ENCODE results near the gene PPARA.
"Not testable (repeated sequence)": the region's sequence is repeated elsewhere in the genome, so short reads cannot be mapped to it uniquely, and the experiment has no call there.

PPARA gene

DNA sequence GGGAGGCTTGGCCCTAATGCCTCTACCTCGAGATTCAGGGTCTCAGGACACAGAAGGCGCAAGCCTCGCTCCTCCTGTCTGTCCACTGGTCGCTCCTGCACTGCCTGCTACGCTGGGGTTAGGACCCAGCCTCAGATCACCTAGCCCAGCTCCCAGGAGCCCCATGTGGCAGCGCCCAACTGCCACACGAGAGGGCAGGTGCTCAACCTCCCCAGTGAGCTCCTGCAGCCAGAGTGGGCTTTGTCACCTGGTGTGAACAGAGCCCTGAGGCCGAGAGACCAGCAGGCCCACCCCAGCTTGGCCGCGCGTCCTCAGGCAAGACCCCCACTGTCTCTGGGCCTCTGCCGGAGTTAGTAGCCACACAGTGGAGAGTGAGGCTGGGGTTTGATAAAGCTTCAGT, 21.7 kb upstream of the PPARA start:
- no peak for DNase-seq

DNA sequence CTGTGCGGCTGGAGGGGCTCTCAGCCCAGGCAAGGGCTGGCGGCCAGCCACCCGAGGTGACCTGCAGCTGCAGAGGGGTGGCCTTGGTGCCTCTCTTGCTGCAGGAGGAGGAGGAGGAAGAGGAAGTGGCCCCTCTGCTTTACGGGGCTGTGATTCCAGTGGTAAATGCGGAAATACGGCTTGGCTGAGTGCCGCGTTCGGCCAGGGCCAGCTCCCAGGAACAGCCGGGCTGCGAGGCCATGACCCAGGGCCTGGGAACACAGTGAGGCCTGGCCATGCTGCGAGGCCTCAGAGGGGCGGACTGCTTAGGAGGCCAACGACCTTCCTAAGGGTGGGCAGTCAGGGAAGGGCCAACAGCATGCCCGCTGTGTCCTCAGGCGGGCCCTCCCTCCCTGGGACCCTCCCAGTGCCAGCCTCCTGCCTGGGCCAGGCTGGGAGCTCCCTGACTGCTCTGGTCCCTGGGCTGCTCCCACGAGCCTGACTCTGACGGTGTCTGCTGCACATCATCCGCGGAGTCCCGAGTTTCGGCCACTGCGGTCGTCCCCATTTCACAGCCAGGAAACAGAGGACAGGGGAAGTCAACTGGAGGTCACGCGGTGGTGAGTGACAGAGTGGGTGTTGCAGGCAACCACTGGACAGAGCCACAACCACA, 20.8 kb upstream of the PPARA start:
- DNase-seq: peak in 1 of 2 donors; percentile 25

DNA sequence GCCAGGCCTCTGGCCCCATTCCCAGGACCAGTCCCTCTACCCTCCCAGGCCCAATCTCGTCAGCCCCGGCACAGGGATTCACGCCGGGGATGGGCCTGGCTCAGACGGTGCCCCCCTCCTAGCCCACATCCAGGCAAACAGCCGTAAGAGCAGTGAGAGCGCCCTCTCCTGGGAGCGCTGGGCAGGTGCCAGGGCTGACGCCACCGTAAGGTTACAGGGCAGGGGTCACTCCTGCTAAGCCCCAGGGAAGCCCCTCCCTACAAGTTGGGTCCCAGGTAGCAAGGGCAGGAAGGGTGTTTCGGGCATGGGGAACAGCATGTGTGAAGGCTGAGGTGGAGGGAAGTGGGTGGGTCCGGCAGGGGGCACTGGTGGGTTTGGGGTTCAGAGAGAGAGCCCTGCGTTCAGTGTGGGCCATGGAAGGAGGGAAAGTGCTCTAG, 19.2 kb upstream of the PPARA start:
- DNase-seq: no peak

DNA sequence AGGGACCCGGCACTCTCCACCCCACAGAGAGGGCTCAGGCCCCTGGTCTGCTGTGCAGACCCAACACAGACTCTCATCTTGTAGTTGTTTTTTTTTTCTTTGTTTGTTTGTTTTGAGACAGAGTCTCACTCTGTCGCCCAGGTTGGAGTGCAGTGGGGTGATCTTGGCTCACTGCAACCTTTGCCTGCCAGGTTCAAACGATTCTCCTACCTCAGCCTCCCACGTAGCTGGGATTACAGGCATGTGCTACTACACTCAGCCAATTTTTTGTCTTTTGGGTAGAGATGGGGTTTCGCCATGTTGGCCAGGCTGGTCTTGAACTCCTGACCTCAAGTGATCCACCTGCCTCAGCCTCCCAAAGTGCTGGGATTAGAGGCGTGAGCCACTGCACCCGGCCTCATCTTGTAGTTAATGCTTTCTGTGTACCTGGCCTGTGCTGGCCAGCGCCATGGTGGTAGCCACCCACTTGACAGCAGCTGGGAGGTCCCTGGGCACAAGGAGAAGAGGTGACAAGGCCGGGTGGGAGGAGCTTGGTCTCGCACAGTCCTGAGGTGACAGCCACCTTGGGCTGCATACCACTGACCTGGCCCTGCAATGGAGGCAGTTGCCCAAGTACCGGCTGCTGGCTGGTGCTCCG, 18.0 kb upstream of the PPARA start:
- DNase-seq: not testable (repeated sequence)

DNA sequence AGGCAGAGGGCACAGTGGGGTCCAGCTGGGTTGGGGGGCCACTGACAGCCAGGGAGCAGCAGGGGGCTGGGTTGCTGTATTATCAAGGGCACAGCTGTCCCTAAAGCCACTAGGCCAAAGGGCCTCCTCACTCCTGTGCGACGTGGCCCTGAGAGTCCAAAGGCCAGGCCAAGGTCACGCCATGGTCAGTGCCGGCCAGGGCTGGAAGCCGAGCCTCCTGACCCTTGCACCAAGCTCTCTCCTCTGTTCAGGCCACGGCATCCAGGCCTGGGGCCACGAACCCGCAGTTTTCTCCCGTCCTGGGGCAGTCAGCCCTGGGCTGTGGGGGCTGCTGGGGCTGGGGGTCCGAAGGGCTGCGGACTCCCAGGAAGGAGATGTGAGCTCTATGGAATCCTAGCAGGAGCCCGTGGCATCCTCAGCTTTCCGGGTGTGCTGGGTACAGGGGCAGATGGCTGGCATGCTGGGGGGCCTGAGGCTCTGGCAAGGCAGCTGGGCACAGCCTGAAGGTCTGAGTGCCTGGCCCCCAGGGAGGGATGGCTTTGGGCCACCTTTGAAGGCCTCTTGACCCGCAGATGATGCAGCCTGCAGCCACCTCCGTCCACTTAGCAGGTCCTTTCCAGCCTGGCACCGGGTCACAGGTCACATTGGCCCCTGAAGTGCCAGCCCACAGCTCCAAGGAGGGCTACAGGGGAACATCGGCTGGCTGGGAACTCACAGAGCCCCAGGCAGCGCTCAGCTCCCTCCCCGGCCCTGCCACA, 17.3 kb upstream of the PPARA start:
- no peak for DNase-seq

DNA sequence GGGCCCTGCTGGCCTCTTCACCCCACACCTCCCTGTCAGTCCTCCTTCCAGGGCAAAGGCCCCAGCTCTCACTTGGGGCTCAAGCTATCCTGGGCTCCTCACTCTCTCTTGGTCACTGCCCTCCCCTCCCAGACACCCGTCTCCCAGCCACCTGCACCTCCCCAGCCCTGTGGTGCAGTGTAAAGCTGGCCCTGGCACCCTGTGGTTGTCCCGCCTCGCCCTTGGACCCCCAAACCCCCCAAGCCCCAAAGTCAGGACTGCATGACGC, 16.8 kb upstream of the PPARA start:
- DNase-seq: no peak

DNA sequence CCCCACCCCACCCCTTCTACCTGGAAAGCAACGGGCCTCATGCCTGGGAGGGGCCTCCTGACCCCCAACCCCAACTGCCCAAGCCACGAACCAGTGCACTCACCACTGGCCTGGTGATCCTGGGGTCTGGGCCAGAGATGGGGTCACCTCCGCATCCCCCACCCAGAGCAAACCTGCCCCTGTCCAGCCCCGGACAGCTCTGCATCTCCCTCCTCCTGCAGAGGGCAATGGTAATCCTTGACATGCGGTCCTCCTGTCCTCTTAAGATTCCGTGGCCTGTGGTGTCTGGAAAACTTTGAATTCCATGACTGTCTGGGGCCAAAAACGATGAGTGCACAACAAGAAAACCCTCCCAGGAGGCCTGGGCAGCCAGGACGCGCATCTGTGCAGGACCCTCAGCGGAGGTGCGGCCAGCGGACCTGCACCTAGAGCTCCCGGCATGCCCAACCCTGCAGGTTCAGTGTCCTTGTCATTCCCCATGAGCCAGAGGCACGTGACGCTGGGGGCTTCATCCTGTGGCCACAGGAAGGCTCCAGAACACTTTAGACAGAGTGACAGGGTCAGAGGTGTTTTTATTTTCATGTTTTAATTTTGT, 16.1 kb upstream of the PPARA start:
- no peak for DNase-seq

DNA sequence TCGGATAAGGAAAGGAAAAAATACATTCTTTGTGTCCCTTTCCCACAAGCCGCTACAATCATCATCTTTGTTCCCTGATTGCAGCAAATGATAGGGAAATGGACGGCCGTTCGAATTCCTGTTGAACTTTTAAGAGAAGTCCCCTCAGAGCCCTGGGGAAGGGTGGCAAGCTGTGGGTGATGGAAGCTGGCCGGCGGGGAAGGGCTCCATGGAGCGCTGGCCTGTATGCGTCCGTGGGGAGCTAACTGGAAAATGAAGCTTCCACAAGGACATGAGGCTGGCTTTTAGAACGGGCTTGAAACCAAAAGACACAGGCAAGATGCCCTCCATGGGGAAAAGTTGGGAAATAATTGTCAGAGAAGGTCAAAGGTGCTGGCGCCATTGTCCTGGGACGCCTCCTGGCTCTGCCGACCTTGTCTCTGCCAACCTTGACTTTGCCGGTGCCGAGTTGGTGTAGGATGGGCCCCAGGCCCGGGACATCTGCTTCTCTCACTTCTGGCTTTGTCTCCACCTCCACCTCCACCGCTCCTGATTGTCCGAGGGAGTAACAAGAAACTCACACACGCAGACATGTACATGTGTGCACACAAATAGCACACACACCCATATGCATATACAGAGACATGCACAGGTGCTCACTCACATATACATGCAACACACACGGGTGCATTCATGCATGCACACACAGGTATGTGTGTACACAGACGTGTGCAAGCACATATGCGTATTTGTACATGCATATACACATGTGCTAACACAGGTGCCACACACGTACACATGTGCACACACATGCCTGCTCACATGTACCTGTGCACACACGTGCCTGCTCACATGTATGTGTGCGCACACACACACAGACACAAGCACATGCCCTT, 14.5 kb upstream of the PPARA start:
- no peak for DNase-seq

DNA sequence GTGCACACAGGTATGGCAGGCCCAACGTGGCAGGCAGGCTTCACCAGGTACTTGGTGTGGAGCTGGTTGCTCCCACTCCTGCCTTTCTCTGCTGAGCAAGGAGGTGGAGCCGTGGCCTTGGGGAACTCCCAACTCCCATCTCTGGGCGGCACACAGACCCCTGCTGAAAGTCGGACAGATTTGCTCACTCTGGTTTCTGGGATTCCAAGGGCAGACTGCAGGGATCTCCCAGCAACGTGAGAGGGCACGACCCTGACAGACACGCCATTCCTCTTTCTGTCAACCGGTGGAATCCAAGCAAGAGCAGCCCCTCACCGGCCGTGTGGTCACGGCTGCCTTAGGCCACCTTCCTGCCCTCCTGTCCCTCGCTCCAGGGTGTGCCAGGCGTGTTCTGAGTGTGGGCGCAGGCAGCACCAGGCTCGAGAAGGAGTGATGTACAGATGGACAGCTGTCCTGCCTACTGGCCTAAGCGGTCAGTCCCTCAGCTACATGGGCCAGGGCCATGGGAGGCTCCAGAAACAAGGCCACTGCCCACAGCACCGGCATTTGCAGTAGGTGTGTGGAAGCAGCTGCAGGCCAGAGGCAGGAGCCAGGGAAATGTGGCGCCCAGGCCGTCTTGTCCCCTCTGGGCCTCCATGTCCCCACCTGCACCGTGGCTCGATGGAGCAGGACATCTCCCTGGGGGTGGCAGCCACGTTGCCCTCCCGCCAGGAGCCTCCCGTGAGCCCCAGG, 13.7 kb upstream of the PPARA start:
- no peak for DNase-seq

DNA sequence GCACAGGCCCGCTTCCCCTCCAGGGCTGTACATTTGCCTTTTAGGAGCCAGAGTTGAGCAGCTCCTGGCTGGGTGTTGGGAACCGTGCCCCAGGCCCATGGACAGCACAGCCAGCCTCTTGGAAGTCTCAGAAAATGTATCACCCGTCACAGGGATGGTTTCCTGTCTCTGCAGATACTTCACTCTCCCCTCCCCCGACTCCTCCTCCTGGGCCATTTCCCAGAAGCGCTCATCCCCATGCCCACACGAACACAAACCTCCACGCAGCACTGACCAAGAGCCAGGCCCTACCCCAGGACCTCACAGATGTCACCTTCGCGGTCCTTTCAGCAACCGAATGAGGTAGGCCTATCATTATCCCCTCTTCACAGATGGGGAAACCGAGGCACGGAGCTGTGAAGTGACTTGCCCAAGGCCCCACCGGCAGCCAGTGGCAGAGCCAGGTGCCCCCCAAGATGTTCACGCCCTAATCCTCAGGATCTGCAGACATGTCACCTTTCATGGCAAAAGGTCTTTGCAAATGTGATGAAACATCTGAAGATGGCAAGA, 13.0 kb upstream of the PPARA start:
- DNase-seq: no peak

DNA sequence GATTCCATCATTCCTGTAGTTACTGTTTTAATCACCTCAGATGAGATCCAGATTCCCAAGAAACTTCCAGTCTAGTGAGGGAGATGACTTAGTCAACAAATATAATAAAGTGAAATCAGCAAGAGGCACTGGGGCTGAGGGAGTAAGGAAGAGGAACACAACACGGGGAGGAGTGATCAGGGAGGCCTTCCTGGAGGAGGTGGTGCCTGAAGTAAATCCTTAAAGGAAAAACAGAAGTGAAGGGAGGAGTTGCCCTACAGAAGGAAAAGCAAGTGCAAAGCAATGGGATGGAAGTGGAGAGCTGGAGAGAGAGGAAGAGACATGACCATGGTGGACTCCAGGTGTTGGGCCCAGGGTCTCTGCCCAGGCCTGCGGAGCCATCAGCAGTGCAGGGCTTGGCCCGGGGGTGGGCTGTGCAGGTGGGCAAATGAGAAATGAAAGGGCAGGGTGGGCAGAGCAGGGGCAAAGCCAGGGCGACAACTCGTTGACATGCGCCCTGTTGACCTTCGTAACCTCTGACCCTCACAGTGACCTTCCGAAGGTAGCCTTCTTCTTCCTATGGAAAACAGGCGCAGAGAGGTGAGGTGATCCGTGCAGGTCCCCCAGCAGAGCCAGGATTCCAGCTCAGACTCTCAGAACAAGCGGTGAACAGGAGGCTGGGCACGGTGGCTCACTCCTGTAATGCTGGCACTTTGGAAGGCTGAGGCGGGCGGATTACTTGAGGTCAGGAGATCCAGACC, 12.1 kb upstream of the PPARA start:
- no peak for DNase-seq

DNA sequence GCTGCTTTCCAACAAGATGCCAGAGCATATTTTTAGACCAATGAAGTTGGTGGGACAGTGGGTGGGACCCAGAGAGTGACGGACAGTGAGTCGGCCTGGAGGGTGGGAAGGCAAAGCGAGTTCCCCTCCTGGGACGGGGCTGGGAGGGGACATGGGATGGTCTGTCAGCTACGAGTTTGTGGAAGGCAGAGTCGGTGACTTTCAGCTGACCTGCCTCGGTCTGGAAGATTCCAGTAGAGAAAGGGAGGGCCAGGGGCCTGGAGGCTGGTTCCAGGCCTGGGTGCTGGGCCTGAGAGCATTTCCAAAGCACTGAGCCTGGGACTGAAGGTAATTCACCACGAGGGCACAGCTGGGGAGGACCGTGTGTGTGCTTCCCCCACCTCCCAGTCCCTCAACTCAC, 10.9 kb upstream of the PPARA start:
- DNase-seq: not testable (repeated sequence)

DNA sequence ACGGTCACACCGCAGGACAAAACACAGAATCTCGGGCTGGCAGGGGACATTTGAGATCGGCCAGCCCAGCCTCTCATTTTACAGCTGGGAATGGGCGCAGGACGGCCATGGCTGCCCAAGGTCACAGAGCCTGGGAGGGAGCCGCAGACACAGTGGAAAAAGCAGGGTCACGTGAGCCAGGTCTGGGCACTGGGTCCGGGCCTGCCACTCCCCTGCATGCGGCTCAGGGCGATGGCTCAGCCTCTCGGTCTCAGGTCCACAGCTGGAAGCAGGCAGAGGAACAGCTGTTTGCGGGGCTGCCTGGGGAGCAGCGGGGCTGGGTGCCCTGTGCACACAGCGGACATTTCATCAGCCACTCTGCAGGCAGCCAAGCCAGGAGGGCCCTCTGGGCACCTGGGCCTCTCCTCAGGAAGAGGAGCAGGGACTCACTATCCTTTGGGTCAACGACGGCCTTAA, 10.4 kb upstream of the PPARA start:
- DNase-seq: no peak

DNA sequence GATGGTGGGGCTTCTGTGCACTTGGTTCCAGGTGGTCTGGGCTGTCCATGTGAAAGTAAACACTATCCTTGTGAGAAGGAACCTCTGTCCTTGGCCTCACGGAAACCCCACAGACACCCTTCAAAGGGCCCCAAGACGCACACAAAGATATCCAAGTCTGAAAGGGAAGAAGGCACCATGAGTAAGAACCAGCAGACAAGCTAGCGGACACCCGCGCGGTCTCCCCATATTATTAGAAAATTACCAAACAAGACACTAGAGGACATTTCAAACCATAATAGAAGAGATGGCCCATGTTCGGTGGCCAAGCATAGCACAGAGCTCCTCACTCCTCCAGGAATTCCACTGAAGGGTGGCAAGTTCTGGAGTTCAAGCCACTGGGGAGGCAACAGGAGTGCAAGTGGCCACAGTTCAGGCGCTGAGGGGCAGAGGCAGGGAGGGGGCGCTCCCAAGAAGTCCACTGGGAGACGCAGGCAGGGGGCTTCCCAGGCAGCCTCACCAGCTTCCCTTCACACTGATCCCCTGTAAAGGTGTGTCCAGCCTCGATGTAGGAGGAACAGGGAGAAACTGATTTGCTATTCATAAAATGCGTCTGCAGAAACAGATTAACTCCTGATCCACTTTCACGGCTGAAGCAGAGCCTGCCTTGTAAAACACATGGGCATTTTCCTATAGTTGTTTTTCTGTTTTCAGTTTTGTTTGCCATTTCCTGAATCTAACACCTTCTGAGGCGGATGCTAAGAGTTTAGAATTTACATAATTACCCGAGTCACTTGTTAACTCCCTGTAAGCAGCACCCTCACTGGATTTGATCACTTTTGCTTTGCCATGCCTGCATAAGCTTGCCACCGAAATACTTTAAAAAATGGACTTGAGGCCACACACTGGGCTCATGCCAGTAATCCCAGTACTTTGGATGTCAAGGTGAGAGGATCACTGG, 9.1 kb upstream of the PPARA start:
- DNase-seq: no peak

DNA sequence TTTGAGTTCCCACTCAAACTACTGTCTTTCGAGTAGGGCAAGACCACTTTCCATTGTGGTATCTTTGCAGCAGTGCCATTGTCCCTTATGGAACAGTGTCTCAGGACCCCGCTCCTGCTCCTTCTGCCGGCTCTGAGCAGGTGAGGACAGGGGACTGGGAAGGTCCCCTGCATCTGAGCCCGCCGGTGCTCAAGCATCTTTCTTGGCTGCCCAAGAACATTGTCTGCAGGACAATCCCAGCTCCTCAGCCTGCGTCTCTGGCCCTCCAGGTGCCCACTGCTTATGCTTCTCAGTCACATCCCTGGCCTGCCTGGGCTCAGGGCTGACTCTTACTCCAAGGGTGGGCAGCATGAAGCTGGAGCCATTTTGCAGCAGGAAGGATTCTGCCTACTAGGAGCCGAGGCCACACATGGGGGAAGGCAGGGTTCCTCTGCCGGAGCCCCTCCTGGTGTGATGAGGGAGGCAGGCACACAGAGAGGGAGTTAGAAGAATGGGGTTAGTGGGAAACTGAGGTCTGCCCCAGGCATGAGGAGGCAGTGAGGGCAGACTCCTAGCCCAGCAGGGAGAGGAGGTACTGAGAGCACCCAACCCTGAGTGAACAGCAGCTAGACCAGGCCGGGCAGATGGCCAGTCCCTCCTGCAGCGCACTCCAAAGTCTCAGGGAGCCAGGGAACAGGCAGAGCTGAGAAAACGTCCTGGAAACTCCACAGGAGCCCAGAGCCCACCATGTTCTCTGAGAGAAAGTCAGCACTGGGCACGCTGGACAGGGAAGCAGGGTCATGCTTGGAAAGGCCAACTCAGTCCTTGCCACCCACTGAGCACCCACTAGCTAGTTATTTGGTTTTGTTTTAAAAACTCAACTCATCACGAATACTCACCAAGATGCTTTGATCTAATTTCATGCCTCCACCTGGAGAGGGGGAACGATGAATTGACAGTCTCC, 7.5 kb upstream of the PPARA start:
- DNase-seq: no peak

DNA sequence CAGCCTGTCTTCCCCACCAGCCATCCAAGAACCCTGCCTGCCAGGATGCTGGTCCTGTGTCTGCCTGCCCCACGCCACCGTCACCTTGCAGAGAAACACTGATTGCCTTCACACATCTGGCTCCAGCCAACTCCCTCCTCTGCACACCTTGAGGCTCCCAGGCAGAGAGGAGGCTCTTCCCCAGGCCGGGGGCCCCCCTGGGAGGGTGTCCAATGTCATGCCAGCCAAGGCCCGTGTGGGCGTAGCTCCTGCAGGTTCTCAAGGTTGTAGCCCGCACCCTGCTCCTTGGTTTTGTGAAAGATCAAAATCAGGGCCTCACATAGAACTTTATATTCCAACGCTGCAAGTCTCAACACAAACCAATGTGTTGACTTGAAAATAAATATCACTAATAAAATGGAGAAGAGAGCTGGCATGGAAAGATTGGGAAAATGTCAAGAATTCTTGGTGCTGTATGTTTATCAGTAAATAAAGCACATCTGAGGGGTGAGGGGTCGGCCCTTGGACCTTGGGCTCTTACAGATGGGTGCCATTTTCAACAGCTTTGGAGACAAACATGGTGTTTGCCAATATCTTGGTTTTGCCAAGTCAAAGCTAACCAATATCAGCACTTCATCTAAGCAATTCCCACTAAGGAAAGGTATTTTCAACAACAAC, 6.7 kb upstream of the PPARA start:
- no peak for DNase-seq

DNA sequence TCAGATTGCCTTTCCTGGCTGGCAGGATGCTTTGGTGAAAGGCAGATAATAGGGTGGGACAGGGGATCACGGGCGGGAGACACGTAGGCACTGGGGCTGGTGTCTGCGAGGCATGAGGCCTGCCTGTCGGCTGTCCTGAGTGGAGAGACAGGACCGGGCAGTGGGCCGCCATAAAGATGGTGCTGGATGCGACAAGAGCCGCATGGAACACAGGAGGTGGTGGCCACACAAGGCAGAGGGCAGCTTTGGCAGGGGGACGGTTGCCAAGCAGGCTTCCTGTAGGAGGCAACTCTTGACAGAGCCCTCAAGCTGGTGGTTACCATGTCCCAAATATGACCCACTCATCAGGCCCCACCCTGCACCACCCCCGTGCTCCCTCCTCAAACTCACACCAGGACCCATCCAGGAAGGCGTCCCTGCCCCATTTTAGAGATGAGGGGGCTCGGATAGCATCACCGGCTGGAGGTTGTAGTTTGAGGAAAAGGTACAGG, 4.9 kb upstream of the PPARA start:
- no peak for DNase-seq

DNA sequence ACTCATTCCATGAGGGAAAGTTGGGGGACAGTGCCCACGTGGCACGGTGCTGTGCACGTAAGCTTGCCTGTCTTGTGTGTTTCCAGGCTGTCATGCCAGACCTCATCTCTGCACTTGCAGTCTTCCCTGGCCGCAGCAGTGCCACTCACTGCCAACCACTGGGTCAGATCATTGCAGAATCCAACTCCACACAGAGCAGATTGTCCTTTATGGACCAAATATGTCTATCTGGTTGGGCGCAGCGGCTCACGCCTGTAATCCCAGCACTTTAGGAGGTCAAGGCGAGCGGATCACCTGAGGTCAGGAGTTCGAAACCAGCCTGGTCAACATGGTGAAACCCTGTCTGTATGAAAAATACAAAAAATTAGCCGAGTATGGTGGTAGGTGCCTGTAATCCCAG, 4.4 kb upstream of the PPARA start:
- no peak for DNase-seq

All from bone marrow (tissue), 2 donors.